GM19238 (cell line): ENCODE measurements around the gene KIRREL2.
"Not testable (repeated sequence)": the region's sequence is repeated elsewhere in the genome, so short reads cannot be mapped to it uniquely, and the experiment has no call there.

ENCODE experiments used
- DNase-seq: peaks from one replicate; pipeline ENCODE4 v3.0.0; 2011; ENCODE audit warnings: low spot score; ENCODE audit not compliant: insufficient read length

Gene KIRREL2

GRCh38 chr19:35868823-35869326 lies 12.2 kb downstream of the KIRREL2 start:
- DNase-seq, result no peak

- peak; percentile 70 for DNase-seq
Observed at GRCh38 chr19:35869327-35870123, 12.8 kb downstream of the KIRREL2 start.

GRCh38 chr19:35870124-35870736 lies 13.5 kb downstream of the KIRREL2 start:
- DNase-seq, result not testable (repeated sequence)

GRCh38 chr19:35870798-35871197 lies 14.1 kb downstream of the KIRREL2 start:
- no peak for DNase-seq

GRCh38 chr19:35871611-35872010 lies 14.9 kb downstream of the KIRREL2 start:
- DNase-seq, result no peak

- no peak for DNase-seq
Observed at GRCh38 chr19:35872180-35872579, 15.5 kb downstream of the KIRREL2 start.

- DNase-seq, result no peak
Observed at GRCh38 chr19:35874392-35874930, 17.8 kb downstream of the KIRREL2 start.

- no peak for DNase-seq
Observed at GRCh38 chr19:35879068-35879467, 22.4 kb downstream of the KIRREL2 start.

GRCh38 chr19:35879770-35880317 lies 23.1 kb downstream of the KIRREL2 start:
- DNase-seq, result peak; percentile 59

- peak; percentile 41 for DNase-seq
Observed at GRCh38 chr19:35882114-35882832, 25.6 kb downstream of the KIRREL2 start.

- no peak for DNase-seq
Observed at GRCh38 chr19:35883882-35884281, 27.2 kb downstream of the KIRREL2 start.

GRCh38 chr19:35885225-35885738 lies 28.6 kb downstream of the KIRREL2 start:
- DNase-seq, result no peak

- DNase-seq, result no peak
Observed at GRCh38 chr19:35885904-35886303, 29.2 kb downstream of the KIRREL2 start.

- DNase-seq, result no peak
Observed at GRCh38 chr19:35887197-35887596, 30.5 kb downstream of the KIRREL2 start.

- DNase-seq, result no peak
Observed at GRCh38 chr19:35888398-35888797, 31.7 kb downstream of the KIRREL2 start.

GRCh38 chr19:35889370-35890112 lies 32.8 kb downstream of the KIRREL2 start:
- DNase-seq, result no peak

- DNase-seq, result no peak
Observed at GRCh38 chr19:35890113-35890650, 33.5 kb downstream of the KIRREL2 start.

GRCh38 chr19:35891819-35892218 lies 35.1 kb downstream of the KIRREL2 start:
- not testable (repeated sequence) for DNase-seq

- no peak for DNase-seq
Observed at GRCh38 chr19:35894342-35894741, 37.6 kb downstream of the KIRREL2 start.
